KOPT-K1 (cell line): ENCODE results near the gene ANTXR1.

Experiments
- H3K27ac ChIP-seq: fragments of 200-600 bp; sonication (generic); 2 replicates; pipeline ENCODE4 v1.5.1; 2016; ENCODE audit warnings: antibody characterized with exemption, mild to moderate bottlenecking, low read depth, low read length; ENCODE audit not compliant: poor library complexity, severe bottlenecking
- H3K36me3 ChIP-seq: fragments of 200-600 bp; sonication (generic); 2 replicates; pipeline ENCODE4 v1.5.1; 2017; ENCODE audit warnings: antibody characterized with exemption, mild to moderate bottlenecking, low read length, moderate library complexity; ENCODE audit not compliant: insufficient read depth
- H3K9me3 ChIP-seq: fragments of 200-600 bp; sonication (generic); 2 replicates; pipeline ENCODE4 v1.5.1; 2017; ENCODE audit warnings: antibody characterized with exemption, low read length, mild to moderate bottlenecking; ENCODE audit not compliant: insufficient read depth, poor library complexity, severe bottlenecking

The ANTXR1 gene

DNA sequence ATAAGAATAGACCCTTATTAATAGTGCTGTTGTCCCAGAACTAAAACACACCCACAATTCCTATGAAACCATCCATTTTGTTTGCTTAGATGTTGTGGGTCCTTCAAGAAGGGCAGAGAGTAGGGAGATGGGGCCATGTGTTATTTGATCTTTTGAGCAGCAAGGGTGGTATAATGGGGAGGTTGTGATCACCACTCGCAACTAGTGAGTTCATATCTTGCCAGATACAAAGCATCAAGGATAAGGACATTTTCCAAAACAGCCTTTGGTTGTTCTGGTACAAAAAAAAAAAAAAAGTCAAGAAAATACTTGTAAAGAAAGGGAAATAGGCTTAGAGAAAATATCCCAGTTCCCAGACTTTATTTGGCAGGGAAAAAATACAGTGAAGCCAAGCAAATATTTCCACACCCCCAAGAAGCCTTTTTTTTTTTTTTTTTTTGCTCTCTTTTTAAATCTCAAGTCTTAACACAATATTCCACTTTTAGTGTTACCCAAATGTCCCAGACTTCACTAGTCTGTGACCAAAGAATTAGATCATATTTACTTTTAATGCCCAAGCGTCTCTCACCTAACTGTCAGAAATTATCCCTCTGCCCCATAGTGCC lies 54.1 kb downstream of the ANTXR1 start:
- H3K9me3 ChIP-seq, result no peaks in the 10 kb centered on the region
- no peak overlapping the region for H3K27ac ChIP-seq
- H3K36me3 ChIP-seq, result no peaks in the 10 kb centered on the region

DNA sequence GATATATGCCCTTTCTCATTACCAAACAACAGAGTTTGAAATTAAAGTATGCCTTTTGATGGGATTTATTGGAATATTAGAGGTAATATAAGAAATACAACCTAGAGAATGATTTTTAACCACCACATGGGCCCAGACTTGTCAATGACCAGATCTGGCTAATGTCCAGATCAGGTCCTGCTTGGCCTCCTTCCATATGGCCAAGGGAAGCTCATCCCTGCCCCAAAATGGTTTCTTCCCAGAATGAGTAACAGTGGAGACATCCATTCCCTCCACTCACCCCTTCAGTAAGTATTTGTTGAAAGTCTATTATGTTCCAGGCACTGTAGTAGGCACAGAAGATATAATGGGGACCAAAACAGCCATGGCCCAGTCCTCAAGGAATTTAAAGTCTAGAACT lies 54.9 kb downstream of the ANTXR1 start:
- H3K27ac ChIP-seq, result no peak overlapping the region
- no peaks in the 10 kb centered on the region for H3K9me3 ChIP-seq
- no peaks in the 10 kb centered on the region for H3K36me3 ChIP-seq

DNA sequence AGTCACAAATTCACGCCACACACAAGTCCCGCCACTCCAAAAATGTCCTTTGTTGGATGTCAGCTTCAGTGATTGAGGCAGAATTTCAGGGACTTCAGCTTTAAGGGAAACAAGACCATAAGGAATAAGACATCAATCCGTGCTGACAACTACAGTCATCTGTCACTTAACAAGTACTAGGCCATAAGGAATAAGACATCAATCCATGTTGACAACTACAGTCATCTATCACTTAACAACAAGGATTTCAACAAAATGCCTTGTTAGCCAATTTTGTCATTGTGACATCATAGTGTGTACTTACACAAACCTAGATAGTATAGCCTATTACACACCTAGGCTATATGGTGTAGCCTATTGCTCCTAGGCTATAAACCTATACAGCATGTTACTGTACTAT lies 58.0 kb downstream of the ANTXR1 start:
- H3K36me3 ChIP-seq, result 0 out of 2 replicates have a peak, but pooled peaks cover 5% of the 10 kb centered on the region
- H3K27ac ChIP-seq, result no peak overlapping the region
- no peaks in the 10 kb centered on the region for H3K9me3 ChIP-seq

DNA sequence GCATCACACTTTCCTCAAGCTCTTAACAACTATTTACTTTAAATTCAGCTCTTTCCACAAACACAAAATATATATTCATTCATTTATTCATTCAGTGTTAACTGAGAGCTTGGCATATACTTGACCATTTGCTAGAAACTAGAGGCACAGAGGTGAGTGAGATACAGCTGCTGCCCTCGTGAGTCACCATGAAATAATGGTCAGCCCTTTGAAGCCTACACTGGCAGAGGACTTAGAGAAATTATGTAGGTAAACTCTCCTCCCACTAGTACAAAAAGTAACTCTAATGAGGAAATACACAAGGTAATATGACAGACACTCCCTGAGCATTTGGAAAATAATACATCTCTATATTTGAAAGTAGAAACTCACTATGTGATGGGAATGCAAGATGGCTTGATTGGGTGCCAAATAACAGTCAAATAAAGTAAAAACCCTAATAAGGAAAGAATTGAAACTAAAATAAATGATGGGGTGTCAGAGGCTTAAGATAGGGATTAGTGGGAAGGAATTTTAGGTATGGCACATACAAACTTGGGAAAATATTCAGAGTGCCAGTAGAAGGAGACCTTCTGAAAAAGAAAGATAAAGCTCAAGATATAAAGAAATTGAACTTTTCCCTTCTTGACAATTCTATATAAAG lies 61.1 kb downstream of the ANTXR1 start:
- Histone ChIP-seq H3K9me3 (no peaks in the 10 kb centered on the region), H3K36me3 (peaks cover 21% of the 10 kb centered on the region), H3K27ac (no peak overlapping the region)

DNA sequence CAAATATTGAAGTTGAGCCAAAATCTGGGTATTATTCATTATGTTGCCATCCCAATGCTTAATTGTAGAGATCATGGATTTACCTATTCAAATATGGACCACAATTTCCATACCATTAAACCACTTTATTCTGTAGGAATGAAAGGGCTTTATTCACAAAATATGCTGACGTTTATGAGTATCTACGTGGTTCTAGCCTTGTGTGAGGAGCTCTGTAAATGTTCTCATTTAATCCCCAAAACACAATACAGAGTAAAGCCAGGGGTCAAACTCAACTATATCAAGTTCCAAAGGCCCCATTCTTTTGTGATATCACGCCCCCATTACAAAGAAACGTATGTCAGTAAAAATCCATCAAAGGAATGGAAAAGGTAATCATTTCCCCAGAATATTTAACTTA lies 61.9 kb downstream of the ANTXR1 start:
- peaks cover 21% of the 10 kb centered on the region for H3K36me3 ChIP-seq
- no peak overlapping the region for H3K27ac ChIP-seq
- no peaks in the 10 kb centered on the region for H3K9me3 ChIP-seq

DNA sequence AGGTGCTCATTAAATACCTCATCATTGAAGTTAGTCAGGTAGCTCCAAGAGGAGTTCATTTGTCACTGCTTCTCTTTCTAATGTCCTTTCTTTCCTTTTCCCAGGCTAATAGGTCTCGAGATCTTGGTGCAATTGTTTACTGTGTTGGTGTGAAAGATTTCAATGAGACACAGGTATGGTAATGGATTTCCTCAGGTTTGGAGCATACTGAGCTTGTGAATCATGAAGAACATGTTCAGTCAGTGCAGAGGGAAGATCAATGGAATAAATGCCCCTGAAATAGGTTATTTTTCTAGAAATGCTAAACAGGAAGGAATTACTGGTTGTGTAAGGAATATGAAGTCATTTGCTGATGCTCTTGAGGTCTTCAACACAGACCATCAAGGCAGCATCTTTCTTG lies 62.5 kb downstream of the ANTXR1 start:
- peaks cover 21% of the 10 kb centered on the region for H3K36me3 ChIP-seq
- no peak overlapping the region for H3K27ac ChIP-seq
- no peaks in the 10 kb centered on the region for H3K9me3 ChIP-seq

DNA sequence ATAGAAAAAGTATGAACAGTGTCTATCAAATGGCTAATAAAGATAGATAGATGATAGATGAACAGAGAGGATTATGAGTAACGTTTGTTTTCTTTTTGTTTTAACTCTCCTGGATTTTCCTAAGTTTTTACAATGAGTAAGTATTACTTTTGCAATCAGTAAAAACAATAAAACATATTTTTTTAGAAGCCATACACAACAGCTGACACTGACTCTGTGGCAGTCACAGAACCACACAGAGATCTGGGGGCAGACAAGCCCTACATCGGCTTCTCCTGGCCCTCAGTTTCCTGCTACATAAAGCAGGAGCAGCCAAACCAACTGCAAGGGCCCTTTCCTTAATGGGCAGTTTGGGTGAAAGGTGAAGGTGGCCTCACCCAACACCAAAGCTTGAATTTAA lies 63.6 kb downstream of the ANTXR1 start:
- Histone ChIP-seq H3K36me3 (peaks cover 21% of the 10 kb centered on the region), H3K27ac (no peak overlapping the region), H3K9me3 (no peaks in the 10 kb centered on the region)

DNA sequence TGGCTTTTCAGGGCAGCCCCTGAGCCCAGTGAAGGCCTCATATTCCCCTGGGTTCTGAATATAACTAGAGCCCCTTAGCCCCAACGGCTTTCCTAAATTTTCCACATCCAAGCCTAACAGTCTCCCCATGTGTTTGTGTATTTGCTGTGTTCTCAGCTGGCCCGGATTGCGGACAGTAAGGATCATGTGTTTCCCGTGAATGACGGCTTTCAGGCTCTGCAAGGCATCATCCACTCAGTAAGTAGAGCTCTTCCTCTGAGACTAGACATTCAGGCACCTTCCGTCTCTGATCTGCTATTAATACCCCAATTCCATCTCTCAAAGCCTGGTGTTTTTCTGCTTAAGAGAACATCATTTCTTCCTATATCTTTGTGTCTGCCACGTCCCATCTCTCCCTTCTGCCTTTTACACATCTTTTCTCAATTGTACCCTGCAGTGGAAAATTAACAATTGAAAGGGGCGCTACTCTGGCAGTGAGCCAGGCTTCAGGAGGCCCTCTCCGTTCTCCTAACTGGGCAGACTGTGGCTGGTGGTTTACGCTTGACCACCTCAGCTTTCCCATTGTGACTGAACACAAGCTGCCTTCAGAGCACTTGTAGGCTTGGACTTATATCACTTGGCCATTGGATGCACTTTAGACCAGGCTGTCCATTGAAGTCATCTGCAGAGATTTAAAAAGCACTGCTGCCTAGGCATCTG lies 64.4 kb downstream of the ANTXR1 start:
- Histone ChIP-seq H3K36me3 (peaks cover 28% of the 10 kb centered on the region), H3K9me3 (no peaks in the 10 kb centered on the region), H3K27ac (no peak overlapping the region)

DNA sequence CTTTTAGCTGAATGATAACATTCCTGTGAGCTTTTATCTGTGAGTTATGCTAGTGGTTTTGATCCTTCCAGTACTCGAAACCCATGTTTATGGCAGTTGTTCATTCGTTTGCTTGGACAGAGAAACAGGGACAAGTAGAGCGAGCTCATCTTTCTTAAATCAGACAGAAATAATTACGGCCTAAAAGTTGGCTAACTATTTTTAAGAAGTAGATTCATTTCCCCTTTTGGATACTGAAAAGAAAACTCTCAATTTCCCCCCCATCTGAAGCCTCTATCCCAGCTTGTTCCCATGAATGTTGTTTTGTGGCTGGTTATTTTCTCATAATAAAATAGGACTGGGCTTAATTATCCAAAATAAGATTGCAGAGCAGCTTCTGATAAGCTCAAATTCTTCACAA lies 67.1 kb downstream of the ANTXR1 start:
- H3K36me3 ChIP-seq, result peaks cover 36% of the 10 kb centered on the region
- H3K27ac ChIP-seq, result no peak overlapping the region
- H3K9me3 ChIP-seq, result no peaks in the 10 kb centered on the region

DNA sequence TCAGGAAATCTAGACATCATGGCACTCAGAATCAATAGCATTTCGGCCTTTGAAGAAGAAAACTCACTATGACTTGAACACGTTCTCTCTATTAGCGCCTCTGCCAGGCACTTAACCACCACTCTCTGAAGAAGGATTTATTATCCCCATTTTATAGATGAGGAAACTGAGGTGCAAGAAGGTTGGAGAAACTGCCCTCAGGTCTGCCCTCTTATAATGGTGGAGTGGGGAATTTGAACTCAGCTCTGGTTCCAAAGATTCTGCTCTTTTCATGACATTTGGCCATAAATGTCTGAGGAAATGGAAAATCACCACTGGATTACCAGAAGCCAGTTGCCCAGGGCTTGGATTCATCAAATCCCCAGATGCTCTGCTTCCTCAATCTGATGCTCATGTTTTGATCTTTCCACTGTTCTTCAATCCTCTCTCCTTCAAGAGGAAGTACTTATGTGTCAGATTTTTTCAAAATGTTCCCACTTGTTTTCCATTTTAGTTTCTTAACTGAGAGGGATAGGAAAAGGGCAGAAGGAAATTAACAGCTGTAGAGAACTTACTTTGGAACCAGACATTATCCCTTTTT lies 68.1 kb downstream of the ANTXR1 start:
- Histone ChIP-seq H3K36me3 (peaks cover 32% of the 10 kb centered on the region), H3K9me3 (no peaks in the 10 kb centered on the region), H3K27ac (no peak overlapping the region)

DNA sequence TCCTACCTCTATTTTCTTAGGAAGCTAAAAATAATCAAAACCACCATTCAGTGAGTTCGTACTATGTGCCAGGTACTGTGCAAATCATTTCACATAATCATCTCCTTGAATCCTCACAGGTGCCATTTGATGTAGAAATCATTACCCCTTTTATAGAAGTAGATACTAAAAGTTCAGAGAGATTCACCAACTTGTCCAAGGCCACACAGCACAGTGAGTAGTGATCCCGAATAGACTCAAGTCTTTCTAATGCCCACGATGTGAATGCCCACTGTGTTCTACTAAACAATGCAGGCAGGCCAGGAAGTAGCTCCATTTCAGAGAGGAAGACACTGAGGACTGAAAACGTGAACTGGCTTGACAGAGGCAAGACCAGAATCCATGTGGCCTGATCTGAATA lies 68.8 kb downstream of the ANTXR1 start:
- H3K27ac ChIP-seq, result no peak overlapping the region
- peaks cover 31% of the 10 kb centered on the region for H3K36me3 ChIP-seq
- H3K9me3 ChIP-seq, result no peaks in the 10 kb centered on the region

DNA sequence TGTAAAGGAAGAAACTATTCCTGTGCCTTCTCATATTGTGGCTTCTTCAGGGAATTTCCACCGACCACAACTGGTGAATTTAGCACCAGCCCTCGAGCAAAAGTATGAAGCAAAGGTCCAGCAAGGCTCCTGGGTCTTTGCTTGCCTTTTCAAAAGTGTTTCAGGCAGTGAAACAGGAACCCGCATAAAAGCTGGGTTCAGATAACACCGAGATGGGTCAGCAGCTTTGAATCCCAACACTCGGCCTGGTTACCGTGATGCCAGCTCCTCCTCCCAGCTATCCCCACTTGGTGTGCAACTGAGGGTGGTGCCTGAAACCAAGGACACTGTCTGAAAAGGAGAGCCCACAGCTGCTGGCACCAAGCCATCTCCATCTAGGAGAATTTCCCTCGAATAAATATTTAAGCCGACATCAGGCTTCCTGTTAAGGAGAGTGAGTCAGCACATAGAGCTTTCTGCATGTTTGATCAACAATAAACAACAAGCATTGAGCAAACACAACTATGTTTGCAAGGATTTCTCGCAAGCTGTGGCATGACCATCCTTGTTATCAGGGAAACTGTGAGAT lies 69.5 kb downstream of the ANTXR1 start:
- Histone ChIP-seq H3K9me3 (no peaks in the 10 kb centered on the region), H3K36me3 (peaks cover 23% of the 10 kb centered on the region), H3K27ac (no peak overlapping the region)

DNA sequence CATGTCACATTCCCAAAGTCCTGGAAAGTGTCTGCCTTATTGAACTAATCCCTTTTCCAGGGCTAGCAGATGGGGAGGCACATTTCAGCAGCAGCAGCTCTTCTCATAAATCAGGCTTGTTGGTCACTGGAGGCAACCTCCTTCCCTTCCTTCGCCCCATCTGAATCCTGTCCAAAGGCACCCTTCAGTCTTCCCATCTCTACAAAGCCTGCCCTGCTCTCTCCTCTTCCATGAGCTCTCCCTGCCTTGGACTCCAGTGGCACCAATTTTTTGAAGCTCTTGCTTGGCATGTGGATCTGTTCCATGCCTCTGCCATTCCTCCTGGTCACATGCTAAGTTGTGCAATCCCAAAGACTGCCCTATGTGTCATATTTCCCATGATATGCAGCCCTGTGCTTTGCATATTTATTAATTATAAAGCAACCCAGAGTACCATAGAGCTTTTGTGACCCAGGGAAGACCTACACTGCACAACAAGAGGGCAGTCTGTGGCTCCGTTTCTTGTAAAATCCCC lies 70.3 kb downstream of the ANTXR1 start:
- peaks cover 16% of the 10 kb centered on the region for H3K36me3 ChIP-seq
- H3K9me3 ChIP-seq, result no peaks in the 10 kb centered on the region
- no peak overlapping the region for H3K27ac ChIP-seq

DNA sequence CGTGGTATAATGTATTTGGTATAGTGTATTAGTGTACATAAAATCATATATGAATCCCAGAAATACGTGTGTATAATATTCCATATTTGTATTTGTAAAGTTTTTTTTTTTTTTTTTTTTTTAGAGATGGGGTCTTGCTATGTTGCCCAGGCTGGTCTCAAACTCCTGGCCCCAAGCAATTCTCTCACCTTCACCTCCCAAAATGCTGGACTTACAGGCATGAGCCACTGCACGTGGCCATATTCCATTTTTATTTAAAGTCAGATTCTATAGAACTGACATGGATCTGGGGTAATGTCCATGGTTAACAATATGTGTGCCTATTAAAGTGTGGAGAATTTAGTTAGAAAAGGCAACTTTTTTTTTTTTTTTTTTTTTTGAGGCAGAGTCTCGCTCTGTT lies 71.5 kb downstream of the ANTXR1 start:
- Histone ChIP-seq H3K9me3 (no peaks in the 10 kb centered on the region), H3K36me3 (peaks cover 15% of the 10 kb centered on the region), H3K27ac (no peak overlapping the region)

DNA sequence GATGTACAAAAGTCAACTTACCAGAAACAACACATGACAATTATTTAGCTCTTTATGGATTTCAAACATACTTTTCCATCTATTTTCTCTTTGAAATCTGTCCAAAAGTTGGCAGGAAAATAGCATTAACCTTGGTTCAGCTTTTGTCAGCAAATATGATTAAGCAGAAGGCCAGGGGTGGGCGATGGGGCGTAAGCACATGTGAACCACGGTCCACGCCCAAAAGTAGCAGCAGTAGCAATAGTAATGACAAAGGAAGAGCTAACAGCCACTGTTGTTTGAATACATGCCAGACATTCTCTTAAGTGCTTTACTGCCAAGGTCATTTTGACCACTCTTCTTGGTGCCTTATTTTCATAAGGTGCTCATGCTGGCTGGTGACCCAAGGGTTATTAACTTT lies 73.5 kb downstream of the ANTXR1 start:
- Histone ChIP-seq H3K36me3 (peaks cover 15% of the 10 kb centered on the region), H3K9me3 (no peaks in the 10 kb centered on the region), H3K27ac (no peak overlapping the region)
